ENCODE data around the gene PHACTR3. TPM values are rescaled to one million over a fixed set of nuclear protein-coding genes. Genes with fewer than 3 reads are reported as not detected.

Gene PHACTR3
- total RNA-seq, 2 donors from 2014 or later = 0.52 TPM; not detected in 1

GRCh38 chr20:59821788-59822187 lies 217.4 kb downstream of the PHACTR3 start:
- H3K36me3 Mint-ChIP-seq (ENCODE audit: low read depth) = peaks cover 2% of the 10 kb centered on the region
- H3K27me3 Mint-ChIP-seq = peaks cover 28% of the 10 kb centered on the region
- no peaks in the 10 kb centered on the region for H3K9me3 ChIP-seq (ENCODE audit: control insufficient read depth, low read length, poor library complexity, severe bottlenecking)
- ATAC-seq (no peak), DNase-seq (no peak)
- no peak overlapping the region for H3K27ac Mint-ChIP-seq
- H3K4me1 Mint-ChIP-seq = no peaks in the 10 kb centered on the region
- no peak overlapping the region for H3K4me3 Mint-ChIP-seq

GRCh38 chr20:59822291-59823029 lies 218.1 kb downstream of the PHACTR3 start:
- H3K36me3 Mint-ChIP-seq (ENCODE audit: low read depth) = peaks cover 4% of the 10 kb centered on the region
- no peaks in the 10 kb centered on the region for H3K9me3 ChIP-seq (ENCODE audit: control insufficient read depth, low read length, poor library complexity, severe bottlenecking)
- H3K4me1 Mint-ChIP-seq = no peaks in the 10 kb centered on the region
- DNase-seq (no peak), ATAC-seq (no peak)
- no peak overlapping the region for H3K4me3 Mint-ChIP-seq
- H3K27me3 Mint-ChIP-seq = peaks cover 28% of the 10 kb centered on the region
- H3K27ac Mint-ChIP-seq = no peak overlapping the region

GRCh38 chr20:59823030-59823423 lies 218.7 kb downstream of the PHACTR3 start:
- Mint-ChIP-seq H3K27me3 (peaks cover 29% of the 10 kb centered on the region), H3K4me3 (no peak overlapping the region), H3K36me3 (ENCODE audit: low read depth) (peaks cover 4% of the 10 kb centered on the region), H3K27ac (no peak overlapping the region), H3K4me1 (no peaks in the 10 kb centered on the region)
- no peaks in the 10 kb centered on the region for H3K9me3 ChIP-seq (ENCODE audit: control insufficient read depth, low read length, poor library complexity, severe bottlenecking)
- no peak for DNase-seq
- no peak for ATAC-seq

- Mint-ChIP-seq H3K4me1 (no peaks in the 10 kb centered on the region), H3K27ac (no peak overlapping the region), H3K36me3 (ENCODE audit: low read depth) (peaks cover 3% of the 10 kb centered on the region), H3K27me3 (peaks cover 36% of the 10 kb centered on the region), H3K4me3 (no peak overlapping the region)
- ATAC-seq (no peak), DNase-seq (no peak)
- H3K9me3 ChIP-seq (ENCODE audit: control insufficient read depth, low read length, poor library complexity, severe bottlenecking) = no peaks in the 10 kb centered on the region
These were observed 219.3 kb downstream of the PHACTR3 start for GRCh38 chr20:59823491-59824259.

- DNase-seq (no peak), ATAC-seq (no peak)
- H3K27me3 Mint-ChIP-seq = peaks cover 48% of the 10 kb centered on the region
- peaks cover 3% of the 10 kb centered on the region for H3K36me3 Mint-ChIP-seq (ENCODE audit: low read depth)
- H3K9me3 ChIP-seq (ENCODE audit: control insufficient read depth, low read length, poor library complexity, severe bottlenecking) = no peaks in the 10 kb centered on the region
- H3K27ac Mint-ChIP-seq = no peak overlapping the region
- no peak overlapping the region for H3K4me3 Mint-ChIP-seq
- H3K4me1 Mint-ChIP-seq = peaks cover 2% of the 10 kb centered on the region
These were observed 220.6 kb downstream of the PHACTR3 start for GRCh38 chr20:59824711-59825562.

GRCh38 chr20:59825563-59825920 lies 221.2 kb downstream of the PHACTR3 start:
- H3K27me3 Mint-ChIP-seq = peaks cover 47% of the 10 kb centered on the region
- H3K36me3 Mint-ChIP-seq (ENCODE audit: low read depth) = peaks cover 5% of the 10 kb centered on the region
- no peaks in the 10 kb centered on the region for H3K9me3 ChIP-seq (ENCODE audit: control insufficient read depth, low read length, poor library complexity, severe bottlenecking)
- DNase-seq (no peak), ATAC-seq (no peak)
- H3K27ac Mint-ChIP-seq = no peak overlapping the region
- H3K4me1 Mint-ChIP-seq = peaks cover 5% of the 10 kb centered on the region
- no peak overlapping the region for H3K4me3 Mint-ChIP-seq

- H3K27me3 Mint-ChIP-seq = peaks cover 50% of the 10 kb centered on the region
- no peak overlapping the region for H3K27ac Mint-ChIP-seq
- H3K36me3 Mint-ChIP-seq (ENCODE audit: low read depth) = peaks cover 5% of the 10 kb centered on the region
- DNase-seq (no peak), ATAC-seq (no peak)
- H3K4me1 Mint-ChIP-seq = peaks cover 5% of the 10 kb centered on the region
- no peak overlapping the region for H3K4me3 Mint-ChIP-seq
- no peaks in the 10 kb centered on the region for H3K9me3 ChIP-seq (ENCODE audit: control insufficient read depth, low read length, poor library complexity, severe bottlenecking)
These were observed 221.8 kb downstream of the PHACTR3 start for GRCh38 chr20:59825944-59826759.

GRCh38 chr20:59827138-59828056 lies 223.1 kb downstream of the PHACTR3 start:
- H3K4me3 Mint-ChIP-seq = no peak overlapping the region
- peaks cover 5% of the 10 kb centered on the region for H3K36me3 Mint-ChIP-seq (ENCODE audit: low read depth)
- no peak overlapping the region for H3K27ac Mint-ChIP-seq
- ATAC-seq (no peak), DNase-seq (no peak)
- H3K27me3 Mint-ChIP-seq = peaks cover 53% of the 10 kb centered on the region
- peaks cover 5% of the 10 kb centered on the region for H3K4me1 Mint-ChIP-seq
- H3K9me3 ChIP-seq (ENCODE audit: control insufficient read depth, low read length, poor library complexity, severe bottlenecking) = no peaks in the 10 kb centered on the region

GRCh38 chr20:59828125-59829053 lies 224.0 kb downstream of the PHACTR3 start:
- H3K9me3 ChIP-seq (ENCODE audit: control insufficient read depth, low read length, poor library complexity, severe bottlenecking) = no peaks in the 10 kb centered on the region
- Mint-ChIP-seq H3K36me3 (ENCODE audit: low read depth) (peaks cover 7% of the 10 kb centered on the region), H3K27ac (no peak overlapping the region), H3K4me3 (no peak overlapping the region), H3K4me1 (peaks cover 5% of the 10 kb centered on the region), H3K27me3 (peaks cover 55% of the 10 kb centered on the region)
- DNase-seq = no peak
- ATAC-seq = no peak

GRCh38 chr20:59829054-59829785 lies 224.9 kb downstream of the PHACTR3 start:
- no peak for ATAC-seq
- Mint-ChIP-seq H3K36me3 (ENCODE audit: low read depth) (peaks cover 7% of the 10 kb centered on the region), H3K27me3 (peaks cover 64% of the 10 kb centered on the region), H3K27ac (no peak overlapping the region), H3K4me3 (no peak overlapping the region), H3K4me1 (peaks cover 5% of the 10 kb centered on the region)
- H3K9me3 ChIP-seq (ENCODE audit: control insufficient read depth, low read length, poor library complexity, severe bottlenecking) = no peaks in the 10 kb centered on the region
- no peak for DNase-seq

Measured in T-helper 17 cell (primary cell).